Endometrial microvascular endothelial cells (primary cell): Measurements from ENCODE around the gene ROBO2. TPM values are rescaled to one million over a fixed set of nuclear protein-coding genes. Genes with fewer than 3 reads are reported as not detected.

Experiments used
- in situ Hi-C: cut with HindIII; loops from 2 replicates; pipeline ENCODE4 v1.10.0; 2017; ENCODE audit warnings: low sequenced_read_pairs, low pct_unique_long_range_greater_than_20kb; ENCODE audit errors: inconsistent ontology term
- total RNA-seq: library from RNA; depleted of rRNA; stranded (reverse); fragments of >200 nt; gene quantifications from one replicate; pipeline ENCODE4 v1.2.3, GENCODE V29; 2015; ENCODE audit errors: inconsistent ontology term

Gene ROBO2
- total RNA-seq, 1 donor from 2014 or later: 0.09 TPM

- in situ Hi-C loops: no loop called here
Observed at GRCh38 chr3:77421916-77422315, 382.0 kb downstream of the ROBO2 start.

- in situ Hi-C loops: no loop called here
Observed at GRCh38 chr3:77426531-77426930, 386.6 kb downstream of the ROBO2 start.

- in situ Hi-C loops: no loop called here
Observed at GRCh38 chr3:77427528-77427927, 387.6 kb downstream of the ROBO2 start.

GRCh38 chr3:77436908-77437307 is 397.0 kb downstream of the ROBO2 start:
- in situ Hi-C loops: no loop called here

GRCh38 chr3:77446084-77446483 is 406.2 kb downstream of the ROBO2 start:
- in situ Hi-C loops: no loop called here

- in situ Hi-C loops: no loop called here
Observed at GRCh38 chr3:77446761-77447160, 406.9 kb downstream of the ROBO2 start.

- in situ Hi-C loops: no loop called here
Observed at GRCh38 chr3:77449459-77450350, 409.8 kb downstream of the ROBO2 start.

- in situ Hi-C loops: no loop called here
Observed at GRCh38 chr3:77456431-77456830, 416.5 kb downstream of the ROBO2 start.

GRCh38 chr3:77456906-77457305 is 417.0 kb downstream of the ROBO2 start:
- in situ Hi-C loops: no loop called here

- in situ Hi-C loops: no loop called here
Observed at GRCh38 chr3:77459926-77460325, 420.0 kb downstream of the ROBO2 start.

GRCh38 chr3:77460326-77460725 is 420.4 kb downstream of the ROBO2 start:
- in situ Hi-C loops: no loop called here

- in situ Hi-C loops: no loop called here
Observed at GRCh38 chr3:77462951-77463350, 423.1 kb downstream of the ROBO2 start.

- in situ Hi-C loops: no loop called here
Observed at GRCh38 chr3:77464111-77464688, 424.3 kb downstream of the ROBO2 start.

GRCh38 chr3:77466562-77467115 is 426.7 kb downstream of the ROBO2 start:
- in situ Hi-C loops: no loop called here

GRCh38 chr3:77467702-77468625 is 428.1 kb downstream of the ROBO2 start:
- in situ Hi-C loops: no loop called here

- in situ Hi-C loops: no loop called here
Observed at GRCh38 chr3:77468626-77469020, 428.7 kb downstream of the ROBO2 start.

GRCh38 chr3:77475507-77475906 is 435.6 kb downstream of the ROBO2 start:
- in situ Hi-C loops: no loop called here

- in situ Hi-C loops: no loop called here
Observed at GRCh38 chr3:77479021-77479420, 439.1 kb downstream of the ROBO2 start.

GRCh38 chr3:77489216-77489615 is 449.3 kb downstream of the ROBO2 start:
- in situ Hi-C loops: no loop called here
